K562 (cell line): ENCODE results near the gene B3GAT3. TPM values are rescaled to one million over a fixed set of nuclear protein-coding genes. Genes with fewer than 3 reads are reported as not detected.

Source experiments
- ASH1L ChIP-seq: fragments of 450-650 bp; IDR thresholded peaks from 2 replicates; pipeline ENCODE4 v1.6.1; 2018; ENCODE audit warnings: borderline replicate concordance, mild to moderate bottlenecking, low read depth; ENCODE audit not compliant: partially characterized antibody
- ATF3 ChIP-seq, 2 experiments: fragments of 450-650 bp in 1 of 2; sonication (generic) in 1 of 2; formaldehyde crosslinking in 1 of 2; IDR thresholded peaks in 1 of 2; conservative IDR thresholded peaks in 1 of 2; 2 replicates each; pipeline versions ENCODE4 v1.6.1 to v1.8.1; 2016 to 2023; ENCODE audit warnings: mild to moderate bottlenecking in 2 of 2, moderate library complexity in 2 of 2, inconsistent platforms in 1 of 2, missing genetic modification reagents in 1 of 2
- HMGN3 ChIP-seq: IDR thresholded peaks from 2 replicates; pipeline ENCODE4 v1.6.1; 2011; ENCODE audit warnings: borderline replicate concordance, low read depth, mild to moderate bottlenecking, mixed read lengths, low read length; ENCODE audit not compliant: insufficient read length; ENCODE audit errors: extremely low read depth
- HOMEZ ChIP-seq: fragments of 250-450 bp; sonication (Bioruptor Pico); IDR thresholded peaks from 2 replicates; pipeline ENCODE4 v1.4.0; 2020; ENCODE audit warnings: mild to moderate bottlenecking, moderate library complexity
- JUN ChIP-seq, 2 experiments: sonication (generic) in 1 of 2; formaldehyde crosslinking in 1 of 2; IDR thresholded peaks; 2 replicates each; pipeline versions ENCODE4 v1.6.1 to v1.8.0; 2012 to 2022; ENCODE audit warnings: borderline replicate concordance in 2 of 2, mild to moderate bottlenecking in 2 of 2, improper control_type of control experiment in 1 of 2, low read depth in 1 of 2, low read length in 1 of 2, missing genetic modification reagents in 1 of 2
- NR2F6 ChIP-seq: fragments of 450-650 bp; formaldehyde crosslinking; IDR thresholded peaks from 2 replicates; pipeline ENCODE4 v1.4.0; 2020; ENCODE audit warnings: mild to moderate bottlenecking
- RBM39 ChIP-seq: fragments of 200-400 bp; formaldehyde crosslinking; optimal IDR thresholded peaks from 2 replicates; pipeline ENCODE3; 2018; ENCODE audit warnings: low read depth, low read length
- STAG1 ChIP-seq: sonication (generic); formaldehyde crosslinking; IDR thresholded peaks from 2 replicates; pipeline ENCODE4 v1.5.0; 2020; ENCODE audit warnings: missing genetic modification reagents, borderline replicate concordance
- TBL1XR1 ChIP-seq, 2 experiments: IDR thresholded peaks; 2 replicates each; pipeline ENCODE4 v1.6.1; 2012; ENCODE audit warnings: improper control_type of control experiment in 2 of 2, low read length in 2 of 2, mild to moderate bottlenecking in 1 of 2
- THRA ChIP-seq: fragments of 450-650 bp; IDR thresholded peaks from 2 replicates; pipeline ENCODE4 v1.6.1; 2017; ENCODE audit warnings: mild to moderate bottlenecking, moderate library complexity
- ZNF324 ChIP-seq: fragments of 250-450 bp; sonication (Bioruptor Pico); IDR thresholded peaks from 2 replicates; pipeline ENCODE4 v1.4.0; 2020; ENCODE audit warnings: mild to moderate bottlenecking
- ZNF431 ChIP-seq: sonication (generic); formaldehyde crosslinking; IDR thresholded peaks from 2 replicates; pipeline ENCODE4 v1.8.0; 2022; ENCODE audit warnings: mild to moderate bottlenecking, missing genetic modification reagents
- ZNF511 ChIP-seq: sonication (generic); formaldehyde crosslinking; IDR thresholded peaks from 2 replicates; pipeline ENCODE4 v1.8.0; 2022; ENCODE audit warnings: mild to moderate bottlenecking, missing genetic modification reagents
- polyA plus RNA-seq, 8 experiments: library from polyadenylated mRNA; depleted of rRNA in 4 of 8; stranded (reverse) in 5 of 8; unstranded in 3 of 8; fragments of >200 nt; fragmentation: Nextera tagmentation in 2 of 8; fragmentation: Illumina TruSeq in 1 of 8; extraction: Ambion mirVana in 2 of 8; extraction: Trizol in 1 of 8; gene quantifications; 2 replicates each; pipeline versions ENCODE4 v1.2.1 to v1.2.3, GENCODE V29; 2011 to 2014; ENCODE audit warnings: inconsistent platforms in 1 of 8, missing spikeins in 1 of 8
- total RNA-seq, 7 experiments: library from RNA; depleted of rRNA in 6 of 7; stranded (reverse); fragments of >200 nt in 6 of 7; fragmentation: Illumina TruSeq in 2 of 7; extraction: Trizol in 2 of 7; gene quantifications; 2 replicates each; pipeline versions ENCODE4 v1.2.1 to v1.2.3, GENCODE V29; 2011 to 2021; ENCODE audit warnings: low replicate concordance in 1 of 7
- TF ChIP-seq, protein P1 (sequence below): fragments of 250-450 bp; sonication (Bioruptor Pico); IDR thresholded peaks from 2 replicates; pipeline ENCODE4 v1.8.0; 2021; ENCODE audit warnings: moderate library complexity, mild to moderate bottlenecking, inconsistent platforms
- TF ChIP-seq, protein P2 (sequence below): fragments of 450-650 bp; IDR thresholded peaks from 2 replicates; pipeline ENCODE4 v1.6.1; 2016; ENCODE audit warnings: antibody characterized with exemption

The B3GAT3 gene
- total and polyA plus RNA-seq, 9 of the 15 experiments (the other 6 are each of a cell fraction or from before 2014, with no cell fraction given) = 0.30 to 64.0 (median 21.4) TPM

DNA sequence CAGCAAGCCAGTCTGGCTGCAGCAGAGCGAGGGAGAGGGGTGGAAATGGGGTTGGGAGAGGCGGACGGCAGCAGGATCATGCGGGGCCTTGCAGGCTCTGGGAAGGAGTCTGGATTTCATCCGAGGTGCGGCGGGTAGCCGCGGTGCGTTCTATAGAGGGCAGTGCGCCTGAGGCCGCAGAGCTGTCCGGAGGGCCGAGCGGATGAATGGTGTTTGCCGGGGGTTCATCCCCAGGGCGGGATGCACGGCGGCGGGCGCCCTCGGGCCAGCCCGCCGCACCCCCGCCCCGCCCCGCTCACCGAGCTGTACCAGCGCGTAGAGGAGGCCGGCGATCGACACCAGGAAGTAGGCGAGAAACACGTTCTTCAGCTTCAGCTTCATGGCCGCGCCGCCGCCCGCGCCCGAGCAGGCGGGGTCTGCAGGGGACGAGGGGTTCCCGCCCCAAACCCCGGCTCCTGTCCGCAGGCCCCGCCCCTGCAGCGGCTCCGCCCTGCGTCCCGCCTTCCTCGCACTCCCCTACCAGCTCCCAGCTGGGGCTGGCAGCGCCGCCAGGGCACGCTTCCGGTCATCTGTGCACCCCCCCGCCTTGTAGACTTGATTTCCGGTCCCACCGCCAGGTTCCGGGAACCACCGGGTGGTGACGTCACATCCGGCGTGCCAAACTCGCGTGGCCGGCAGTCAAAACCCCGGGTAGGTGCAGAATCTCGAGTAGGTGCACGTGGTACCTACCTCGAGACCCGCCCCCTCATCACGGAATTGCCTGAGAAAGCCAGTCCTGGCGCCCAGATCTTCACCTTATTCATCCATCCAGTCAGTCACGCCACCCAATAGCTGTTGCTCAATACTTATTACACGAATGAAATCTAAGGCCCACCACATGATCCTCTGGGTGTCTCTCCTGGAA, at the start of gene B3GAT3 (continued):
- TF ChIP-seq, protein P1, sequence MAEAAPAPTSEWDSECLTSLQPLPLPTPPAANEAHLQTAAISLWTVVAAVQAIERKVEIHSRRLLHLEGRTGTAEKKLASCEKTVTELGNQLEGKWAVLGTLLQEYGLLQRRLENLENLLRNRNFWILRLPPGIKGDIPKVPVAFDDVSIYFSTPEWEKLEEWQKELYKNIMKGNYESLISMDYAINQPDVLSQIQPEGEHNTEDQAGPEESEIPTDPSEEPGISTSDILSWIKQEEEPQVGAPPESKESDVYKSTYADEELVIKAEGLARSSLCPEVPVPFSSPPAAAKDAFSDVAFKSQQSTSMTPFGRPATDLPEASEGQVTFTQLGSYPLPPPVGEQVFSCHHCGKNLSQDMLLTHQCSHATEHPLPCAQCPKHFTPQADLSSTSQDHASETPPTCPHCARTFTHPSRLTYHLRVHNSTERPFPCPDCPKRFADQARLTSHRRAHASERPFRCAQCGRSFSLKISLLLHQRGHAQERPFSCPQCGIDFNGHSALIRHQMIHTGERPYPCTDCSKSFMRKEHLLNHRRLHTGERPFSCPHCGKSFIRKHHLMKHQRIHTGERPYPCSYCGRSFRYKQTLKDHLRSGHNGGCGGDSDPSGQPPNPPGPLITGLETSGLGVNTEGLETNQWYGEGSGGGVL = no peak
- TF ChIP-seq ASH1L (no peak), JUN (IDR thresholded peaks at IDR 0.05; ENCODE audit: borderline replicate concordance, low read depth, low read length) (peak; percentile 93), JUN (CRISPR knock-in tag; IDR thresholded peaks at IDR 0.05; ENCODE audit: borderline replicate concordance) (no peak), RBM39 (no peak), TBL1XR1 (IDR thresholded peaks at IDR 0.05; ENCODE audit: low read length in 2 of 2) (no peak), NR2F6 (CRISPR knock-in tag) (no peak), HOMEZ (no peak), THRA (no peak), HMGN3 (peak; percentile 90), ZNF324 (no peak), ZNF431 (CRISPR knock-in tag) (no peak), ATF3 (IDR thresholded peaks at IDR 0.05) (peak; percentile 99), ATF3 (CRISPR knock-in tag; conservative IDR thresholded peaks at IDR 0.05) (peak; percentile 79), ZNF511 (CRISPR knock-in tag) (no peak; the same call in 1 of the 2 replicates), STAG1 (no peak)
- TF ChIP-seq, protein P2, sequence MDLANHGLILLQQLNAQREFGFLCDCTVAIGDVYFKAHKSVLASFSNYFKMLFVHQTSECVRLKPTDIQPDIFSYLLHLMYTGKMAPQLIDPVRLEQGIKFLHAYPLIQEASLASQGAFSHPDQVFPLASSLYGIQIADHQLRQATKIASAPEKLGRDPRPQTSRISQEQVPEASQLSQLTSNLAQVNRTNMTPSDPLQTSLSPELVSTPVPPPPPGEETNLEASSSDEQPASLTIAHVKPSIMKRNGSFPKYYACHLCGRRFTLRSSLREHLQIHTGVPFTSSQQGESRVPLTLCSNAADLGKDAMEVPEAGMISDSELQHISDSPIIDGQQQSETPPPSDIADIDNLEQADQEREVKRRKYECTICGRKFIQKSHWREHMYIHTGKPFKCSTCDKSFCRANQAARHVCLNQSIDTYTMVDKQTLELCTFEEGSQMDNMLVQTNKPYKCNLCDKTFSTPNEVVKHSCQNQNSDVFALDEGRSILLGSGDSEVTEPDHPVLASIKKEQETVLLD = 0 out of 2 replicates have a peak, but pooled peaks have one; percentile 64
